H7 (cell line): ENCODE measurements around the gene GRIN1. TPM values are rescaled to one million over a fixed set of nuclear protein-coding genes. Genes with fewer than 3 reads are reported as not detected.

Experiments
- DNase-seq: peaks from one replicate; pipeline ENCODE4 v3.0.0; 2012
- H3K27me3 ChIP-seq: 2 replicates; pipeline ENCODE4 v1.6.0; 2011; ENCODE audit warnings: mild to moderate bottlenecking, low read length; ENCODE audit not compliant: control insufficient read depth, insufficient read depth
- H3K36me3 ChIP-seq: replicated peaks from 2 replicates; pipeline ENCODE4 v1.5.1; 2011; ENCODE audit warnings: low read length; ENCODE audit not compliant: control insufficient read depth, insufficient read depth
- H3K4me3 ChIP-seq: 2 replicates; pipeline ENCODE4 v1.5.1; 2011; ENCODE audit warnings: low read depth, mild to moderate bottlenecking, control low read depth, low read length, moderate library complexity; ENCODE audit not compliant: insufficient read depth
- total RNA-seq: library from RNA; depleted of rRNA; stranded (reverse); fragments of >200 nt; shearing (Covaris generic); gene quantifications from 2 replicates; pipeline ENCODE4 v1.2.3, GENCODE V29; 2014

Gene GRIN1
- total RNA-seq, 1 experiment from 2014 or later = 0.52 TPM

DNA sequence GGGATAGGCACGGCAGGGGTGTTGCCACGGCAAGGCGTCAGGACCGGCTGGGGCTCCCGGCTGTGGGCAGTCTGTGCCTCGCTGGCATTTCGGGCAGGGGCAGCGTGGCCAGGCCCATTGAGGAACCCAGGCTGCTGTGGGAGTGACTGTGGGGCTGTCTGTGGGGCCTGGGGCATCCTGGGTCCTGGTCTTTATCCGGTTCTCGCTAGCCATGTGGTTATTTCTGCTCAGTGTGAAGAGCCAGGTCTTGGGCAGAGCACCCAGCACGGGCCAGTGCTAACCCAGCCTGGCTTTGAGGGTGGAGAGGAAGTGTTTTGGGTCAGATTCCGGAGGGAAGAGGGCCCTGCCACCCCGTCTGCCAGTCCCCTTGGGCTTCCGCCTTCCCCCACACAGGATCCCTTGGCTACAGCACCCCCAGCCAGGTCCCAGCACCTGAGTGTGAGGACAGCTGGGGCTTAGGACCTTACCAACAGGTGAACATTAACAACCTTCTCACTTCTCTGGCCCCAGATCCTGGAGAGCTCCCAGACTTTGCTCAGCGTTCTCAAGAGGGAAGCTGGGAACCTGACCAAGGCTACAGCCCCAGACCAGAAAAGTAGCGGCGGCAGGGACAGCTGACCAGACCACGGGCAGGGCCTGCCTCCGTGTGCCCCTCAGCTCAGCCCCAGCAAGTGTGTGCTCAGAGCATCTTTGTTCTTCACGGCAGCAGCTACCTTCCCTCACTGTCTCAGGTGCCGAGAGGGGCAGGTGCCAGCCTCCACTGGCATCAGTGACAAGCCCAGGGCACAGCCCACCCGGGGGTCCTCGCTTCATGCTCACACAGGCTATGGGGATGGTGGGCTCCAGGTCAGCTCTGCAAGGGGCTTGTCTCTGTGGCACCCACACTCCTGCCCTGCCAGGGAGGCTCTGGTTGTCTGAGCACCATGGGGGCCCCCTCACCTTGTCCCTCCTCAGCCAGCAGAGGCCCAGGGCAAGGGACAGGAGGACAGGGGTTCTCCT, 50.6 kb downstream of the GRIN1 start:
- Histone ChIP-seq H3K27me3 (no peaks in the 10 kb centered on the region), H3K4me3 (peak overlapping the region; percentile 93), H3K36me3 (peaks cover 4% of the 10 kb centered on the region)
- peak; percentile 87 for DNase-seq

DNA sequence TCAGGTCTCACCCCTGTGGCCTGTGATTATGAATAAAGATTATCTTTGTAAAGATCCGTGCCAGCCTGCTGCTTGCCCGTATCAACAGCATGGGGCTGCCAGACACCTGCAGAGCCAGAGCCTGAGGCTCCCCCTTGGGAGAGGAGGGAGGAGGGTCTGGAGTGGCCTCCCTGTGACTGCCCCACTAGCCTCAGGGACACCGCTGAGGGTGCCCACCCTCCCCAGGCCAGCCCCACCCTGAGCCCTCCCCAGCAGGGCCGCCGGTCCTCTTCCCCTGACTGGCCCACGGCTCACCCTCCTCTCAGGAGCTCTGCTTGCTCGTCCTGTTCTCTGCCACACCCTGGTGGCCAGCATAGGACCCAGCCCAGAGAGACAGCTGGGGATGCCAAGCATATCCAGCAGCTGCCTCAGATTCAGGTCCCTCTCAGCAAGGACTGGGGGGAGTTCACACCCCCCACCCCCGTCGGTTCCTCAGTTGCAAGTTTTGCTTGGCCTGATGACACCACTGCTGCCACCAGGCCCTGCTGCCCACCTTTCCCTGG, 51.4 kb downstream of the GRIN1 start:
- Histone ChIP-seq H3K27me3 (no peaks in the 10 kb centered on the region), H3K36me3 (peaks cover 4% of the 10 kb centered on the region), H3K4me3 (no peak overlapping the region)
- no peak for DNase-seq

DNA sequence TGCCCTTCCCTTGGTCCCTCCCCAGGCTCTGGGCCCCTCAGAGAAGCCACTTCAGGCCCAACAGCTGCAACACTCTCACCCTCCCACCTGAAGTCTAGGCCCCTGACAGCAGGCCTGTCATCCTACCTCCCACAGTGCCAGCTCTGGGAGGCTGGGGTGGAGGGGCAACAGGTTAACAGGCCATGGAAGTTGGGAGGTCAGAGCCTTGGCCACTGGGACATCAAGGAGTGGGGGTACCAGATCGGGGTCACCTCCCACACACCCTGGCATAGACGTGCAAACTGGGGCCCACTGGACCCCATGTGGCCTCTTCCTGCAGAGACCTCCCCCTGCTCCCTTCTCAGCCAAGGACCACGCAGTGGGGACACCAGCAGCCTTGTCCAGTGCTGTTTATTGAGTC, 52.3 kb downstream of the GRIN1 start:
- Histone ChIP-seq H3K27me3 (no peaks in the 10 kb centered on the region), H3K4me3 (no peak overlapping the region), H3K36me3 (peaks cover 4% of the 10 kb centered on the region)
- no peak for DNase-seq

DNA sequence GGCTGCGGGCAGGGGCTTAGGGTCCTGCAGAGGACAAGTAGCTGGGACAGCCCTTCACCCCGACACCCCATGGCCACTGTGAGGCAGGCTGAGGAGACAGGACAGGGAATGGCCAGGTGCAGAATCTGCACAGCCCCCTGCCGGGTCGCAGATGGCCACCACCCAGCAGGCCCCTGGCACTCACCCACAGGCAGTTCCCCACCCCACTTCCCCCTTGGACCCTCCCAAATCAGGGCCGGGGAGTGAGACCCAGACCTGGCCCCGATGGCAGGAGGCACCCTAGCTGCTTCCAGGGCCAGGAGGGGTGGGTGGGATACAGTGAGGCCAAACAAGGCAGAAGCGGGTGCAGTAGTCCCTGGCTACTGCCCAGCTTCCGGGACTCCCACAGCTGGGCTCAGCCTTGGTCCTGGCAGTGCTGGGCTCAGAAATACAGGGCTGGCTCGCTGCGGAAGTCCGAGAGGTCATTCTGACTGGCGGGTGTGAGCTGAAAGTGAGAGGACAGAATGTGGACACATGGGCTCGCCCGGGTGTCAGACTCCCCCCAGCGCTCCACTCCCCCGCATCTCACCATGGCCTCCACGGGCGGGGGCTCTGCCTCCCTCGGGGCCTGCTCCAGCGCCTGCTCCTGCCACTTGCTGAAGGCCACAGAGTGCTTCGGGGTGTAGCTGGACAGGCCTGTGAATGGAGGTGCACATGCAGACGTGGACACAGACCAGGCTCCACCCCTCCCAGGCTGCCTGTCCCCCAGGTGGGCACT, 52.9 kb downstream of the GRIN1 start:
- no peak for DNase-seq
- no peaks in the 10 kb centered on the region for H3K27me3 ChIP-seq
- no peak overlapping the region for H3K4me3 ChIP-seq
- H3K36me3 ChIP-seq = peaks cover 4% of the 10 kb centered on the region

DNA sequence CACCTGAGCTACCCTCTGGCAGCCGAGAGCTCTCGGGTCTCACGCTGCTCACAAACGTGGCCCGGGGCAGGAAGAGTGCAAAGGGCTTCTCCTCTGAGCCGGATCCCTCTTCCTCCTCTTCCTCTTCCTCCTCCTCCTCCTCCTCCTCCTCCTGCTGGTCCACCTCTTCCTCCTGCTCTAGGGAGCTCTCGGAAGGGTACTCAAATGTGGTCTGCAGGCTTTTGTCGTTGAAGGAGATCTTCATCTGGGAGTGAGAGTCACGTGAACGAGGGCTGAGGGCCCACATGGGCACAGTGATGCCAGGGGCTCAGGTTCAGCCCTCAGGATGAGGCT, 53.5 kb downstream of the GRIN1 start:
- Histone ChIP-seq H3K27me3 (no peaks in the 10 kb centered on the region), H3K36me3 (no peaks in the 10 kb centered on the region; the same call in 1 of the 2 replicates)
- no peak for DNase-seq

DNA sequence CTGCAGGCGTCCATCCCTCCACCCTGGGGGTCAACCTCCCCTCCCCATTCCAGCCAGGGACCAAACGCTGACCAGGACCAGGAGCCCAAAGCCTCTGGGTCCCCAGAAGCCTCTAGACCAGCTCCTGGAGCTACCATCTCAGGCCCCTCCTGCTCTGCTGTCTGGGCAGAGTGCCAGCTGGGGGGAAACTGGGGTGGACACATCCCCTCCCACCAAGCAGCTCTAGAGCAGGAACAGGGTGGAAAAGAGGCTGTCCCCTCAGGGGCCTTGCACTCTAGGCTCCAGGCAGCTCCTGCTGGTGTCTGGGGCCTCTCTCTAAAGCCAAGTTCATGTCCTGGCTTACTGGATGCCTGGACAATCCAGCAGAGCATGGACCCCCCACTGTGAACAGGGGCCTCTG, 53.9 kb downstream of the GRIN1 start:
- Histone ChIP-seq H3K36me3 (no peaks in the 10 kb centered on the region; the same call in 1 of the 2 replicates), H3K4me3 (no peak overlapping the region), H3K27me3 (no peaks in the 10 kb centered on the region)
- DNase-seq = no peak

More for the DNA sequence above, 53.5 kb downstream of the GRIN1 start:
- H3K4me3 ChIP-seq = no peak overlapping the region

DNA sequence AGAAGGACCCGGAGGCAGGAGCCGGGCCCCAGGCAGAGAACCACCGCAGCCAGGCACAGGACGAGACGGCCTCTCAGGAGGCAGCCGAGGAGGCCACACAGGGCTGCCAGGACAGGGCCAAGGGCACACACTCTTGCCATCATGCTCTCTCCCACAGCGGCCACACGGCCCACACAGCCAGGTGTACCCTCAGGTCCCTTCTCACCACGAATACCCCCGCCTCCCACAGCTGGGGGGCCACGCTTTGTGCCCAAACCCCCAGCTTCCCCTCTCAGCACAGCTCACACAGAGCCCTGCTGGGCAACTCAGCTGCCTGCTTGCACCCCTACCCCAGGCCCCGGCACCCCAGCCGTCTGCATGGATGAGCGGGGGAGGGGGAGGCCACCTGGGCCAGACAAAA, 54.8 kb downstream of the GRIN1 start:
- no peaks in the 10 kb centered on the region for H3K27me3 ChIP-seq
- DNase-seq = no peak

DNA sequence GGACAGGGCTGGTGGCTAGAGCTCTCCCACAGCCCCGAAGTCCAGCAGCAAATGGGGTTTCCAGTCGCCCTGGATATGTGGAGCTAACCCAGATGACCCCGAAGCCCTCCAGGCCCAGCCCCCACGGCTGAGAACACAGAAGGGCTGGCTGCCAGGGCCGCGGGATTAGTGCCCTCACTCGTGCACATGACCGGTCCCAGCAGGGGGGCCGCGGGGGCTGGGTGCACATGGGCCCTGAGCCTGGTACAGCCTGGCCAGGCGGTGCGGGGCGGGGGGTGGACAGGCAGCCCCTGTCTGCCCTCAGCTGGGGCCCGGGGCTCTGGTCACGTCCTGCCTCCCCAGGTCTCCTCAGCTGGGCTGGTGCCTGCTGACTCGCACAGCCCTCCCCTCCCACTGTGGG, 55.4 kb downstream of the GRIN1 start:
- peak; percentile 67 for DNase-seq
- no peaks in the 10 kb centered on the region; the same call in 1 of the 2 replicates for H3K36me3 ChIP-seq
- H3K4me3 ChIP-seq = no peak overlapping the region
- no peaks in the 10 kb centered on the region for H3K27me3 ChIP-seq

More for the DNA sequence above, 54.8 kb downstream of the GRIN1 start:
- Histone ChIP-seq H3K4me3 (no peak overlapping the region), H3K36me3 (no peaks in the 10 kb centered on the region; the same call in 1 of the 2 replicates)

DNA sequence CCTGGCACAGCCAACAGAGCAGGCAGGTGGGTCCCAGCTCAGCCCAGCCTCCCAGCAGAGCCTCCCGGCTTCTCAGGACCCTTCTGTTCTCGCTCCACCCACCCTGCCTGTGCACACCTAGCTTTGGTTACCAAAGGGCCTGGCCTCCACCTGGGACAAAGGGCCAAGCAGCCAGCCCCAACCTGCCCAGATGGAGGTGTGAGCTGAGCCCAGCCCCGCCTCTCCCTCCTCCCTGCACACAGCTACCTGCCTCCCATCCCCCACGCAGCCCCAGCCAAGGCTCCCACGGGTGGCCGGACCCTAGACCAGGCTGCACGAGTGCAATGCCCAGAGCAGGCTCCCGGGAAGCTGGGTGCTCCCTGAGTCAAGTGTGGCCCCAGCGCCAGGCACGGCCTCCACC, 56.0 kb downstream of the GRIN1 start:
- no peaks in the 10 kb centered on the region; the same call in 1 of the 2 replicates for H3K36me3 ChIP-seq
- no peaks in the 10 kb centered on the region for H3K27me3 ChIP-seq
- H3K4me3 ChIP-seq = no peak overlapping the region
- DNase-seq = no peak

DNA sequence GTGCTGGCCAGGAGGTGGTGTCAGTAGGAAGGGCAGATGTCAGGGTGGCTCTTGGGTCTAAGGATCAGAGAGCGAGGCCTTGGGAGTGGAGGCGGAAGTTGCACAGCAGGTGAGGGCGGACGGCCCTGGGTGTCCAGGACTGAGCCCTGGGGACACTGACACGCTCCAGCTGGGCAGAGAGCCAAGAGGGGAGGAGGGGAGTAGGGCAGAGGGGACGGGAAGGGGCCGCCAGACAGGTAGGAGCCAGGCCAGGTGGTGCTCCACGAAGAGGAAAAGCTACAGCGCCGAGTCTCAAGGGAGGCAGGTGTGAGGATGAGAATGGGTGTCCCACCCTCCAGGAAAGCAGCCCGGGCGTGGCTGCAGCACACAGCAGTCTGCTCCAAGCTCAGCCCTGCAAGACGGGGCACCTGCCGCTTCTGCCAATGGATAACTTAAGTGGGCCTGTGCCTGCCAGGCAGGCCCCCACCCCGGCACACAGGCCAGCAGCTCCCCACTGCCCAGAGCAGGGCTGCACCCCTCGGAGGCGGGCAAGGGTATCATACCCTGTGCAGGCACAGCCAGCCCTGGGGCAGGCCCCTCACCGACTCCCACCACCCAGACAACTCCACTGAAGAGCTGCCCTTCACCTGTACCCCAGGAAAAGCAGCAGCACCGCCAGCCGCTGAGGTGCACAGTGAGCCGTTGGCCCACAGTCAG, 56.7 kb downstream of the GRIN1 start:
- Histone ChIP-seq H3K36me3 (no peaks in the 10 kb centered on the region; the same call in 1 of the 2 replicates), H3K27me3 (no peaks in the 10 kb centered on the region), H3K4me3 (no peak overlapping the region)
- DNase-seq = no peak

DNA sequence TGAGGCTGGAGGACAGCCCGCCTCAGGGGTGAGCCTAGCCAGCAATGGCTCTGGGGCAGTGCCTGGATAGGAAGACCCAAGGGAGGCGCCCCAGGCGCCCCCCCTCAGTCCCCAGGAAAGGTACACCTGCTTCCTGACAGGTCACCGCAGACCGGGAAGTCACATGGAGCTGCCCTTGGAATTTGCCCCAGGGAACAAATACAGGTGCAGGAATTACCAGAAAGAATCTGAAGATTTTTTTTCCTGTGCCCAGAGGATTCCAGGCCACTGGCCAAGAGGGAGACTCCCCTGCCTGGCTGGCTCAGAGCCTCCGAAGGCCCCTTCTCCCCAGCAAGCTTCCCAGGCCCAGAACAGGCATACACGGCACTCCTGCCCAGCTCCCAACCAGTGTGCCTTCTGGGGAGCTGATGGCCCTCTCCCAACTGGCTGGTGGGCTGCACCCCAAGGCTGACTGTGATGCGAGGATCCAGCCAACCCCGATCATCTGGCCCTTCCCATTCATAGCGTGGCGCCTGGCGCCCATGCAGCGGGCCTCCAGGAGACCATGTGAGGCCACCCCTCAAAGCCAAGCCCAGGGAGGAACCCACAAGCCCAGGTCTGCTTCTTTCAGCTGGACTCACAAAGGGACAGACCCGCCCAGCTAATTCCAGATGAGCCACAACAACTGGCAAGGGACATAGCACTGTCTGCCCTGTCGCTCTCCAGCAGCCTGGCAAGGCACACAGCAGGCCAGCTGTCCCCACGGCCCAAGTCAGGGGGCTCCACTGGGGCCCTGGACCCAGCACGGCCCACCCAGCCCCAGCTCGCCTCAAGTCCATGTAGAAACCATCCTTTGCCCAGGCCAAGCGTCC, 59.3 kb downstream of the GRIN1 start:
- Histone ChIP-seq H3K36me3 (no peaks in the 10 kb centered on the region; the same call in 1 of the 2 replicates), H3K27me3 (no peaks in the 10 kb centered on the region), H3K4me3 (no peak overlapping the region)
- no peak for DNase-seq

DNA sequence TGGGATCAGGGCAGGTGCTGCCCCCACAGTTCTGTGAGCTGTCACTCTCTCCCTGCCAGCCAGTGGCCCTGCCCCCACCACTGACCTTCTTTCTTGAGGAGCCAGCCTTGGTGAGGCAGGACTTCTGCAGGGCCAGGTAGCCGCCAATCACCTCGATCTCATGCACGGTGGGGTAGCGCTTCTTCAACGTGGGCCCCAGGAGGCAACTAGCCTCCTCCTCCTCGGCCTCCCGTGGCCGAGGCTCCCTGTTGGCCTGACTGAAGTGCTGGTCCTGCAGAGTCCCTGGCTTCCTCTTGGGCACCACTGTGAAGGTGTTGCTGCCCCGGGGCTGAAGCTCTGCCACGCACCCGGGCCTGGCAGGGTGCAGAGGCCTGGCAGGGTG, 59.9 kb downstream of the GRIN1 start:
- Histone ChIP-seq H3K27me3 (no peaks in the 10 kb centered on the region), H3K36me3 (no peaks in the 10 kb centered on the region; the same call in 1 of the 2 replicates), H3K4me3 (no peak overlapping the region)
- no peak for DNase-seq

DNA sequence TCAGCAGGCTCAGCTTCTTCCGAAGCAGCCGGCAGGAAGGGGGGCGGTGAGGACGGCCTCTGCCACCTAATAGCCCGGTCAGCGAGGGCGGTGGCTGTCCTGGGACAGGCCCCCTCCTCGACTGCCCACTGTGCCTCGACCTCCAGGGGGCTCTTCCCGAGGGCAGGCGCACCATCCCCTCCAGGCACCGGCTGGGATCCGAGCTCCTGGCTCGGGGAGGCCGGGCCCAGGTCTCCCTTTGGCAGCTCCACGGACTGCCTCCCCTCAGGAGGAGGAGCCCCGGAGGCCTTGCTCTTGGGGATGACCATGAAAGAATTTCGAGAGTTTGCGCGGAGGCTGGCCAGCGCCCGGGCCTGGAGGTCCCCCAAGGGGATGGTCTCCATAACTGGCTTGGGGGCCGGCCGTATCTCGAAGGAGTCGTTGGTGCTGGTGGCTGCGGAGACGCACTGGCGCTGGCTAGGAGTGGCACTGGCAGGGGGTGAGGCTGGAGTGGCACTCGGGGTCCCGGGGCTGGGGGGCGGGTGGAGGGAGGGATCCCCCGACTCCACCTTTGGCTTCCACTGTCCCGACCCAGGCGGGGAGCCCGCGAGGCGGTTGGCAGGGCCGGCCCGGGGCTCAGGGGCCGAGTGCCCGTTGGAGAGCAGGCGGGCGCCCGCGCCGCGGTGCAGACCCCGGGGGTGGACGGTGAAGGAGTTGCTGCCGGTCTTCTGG, 60.6 kb downstream of the GRIN1 start:
- Histone ChIP-seq H3K4me3 (peak overlapping the region; percentile 42), H3K36me3 (peaks cover 2% of the 10 kb centered on the region; the same call in 1 of the 2 replicates), H3K27me3 (no peaks in the 10 kb centered on the region)
- DNase-seq = peak; percentile 80
